Smooth muscle cell of trachea (primary cell): ENCODE data around the gene FBXL4. TPM values are rescaled to one million over a fixed set of nuclear protein-coding genes. Genes with fewer than 3 reads are reported as not detected.

Experiments
- total RNA-seq: library from RNA; depleted of rRNA; stranded (reverse); fragments of >200 nt; gene quantifications from 2 replicates; pipeline ENCODE4 v1.2.1, GENCODE V29; 2014

Gene FBXL4
- 15.0 and 15.7 TPM in 2 replicates for total RNA-seq

GRCh38 chr6:98947411-98948292 is at the start of gene FBXL4:
TSS of gene FBXL4 (minus strand) at chr6:98947946. CDS start at chr6:98926988, 20,958 bp downstream.

GRCh38 chr6:98834060-98835031 is 113.4 kb downstream of the FBXL4 start, which contains the start of gene POU3F2:
TSS of gene POU3F2 (plus strand) at chr6:98834574. CDS start at chr6:98834874, 300 bp downstream.

Other genes starting within 250 kb of the FBXL4 start
- gene POU3F2, start 113.4 kb downstream of the FBXL4 start, total RNA-seq: not detected in 2 replicates